B cell (primary cell): ENCODE measurements around the gene LYSMD3. TPM values are rescaled to one million over a fixed set of nuclear protein-coding genes. Genes with fewer than 3 reads are reported as not detected.

Experiments used
- ATAC-seq: fragments of 200-7000 bp; cut with Tn5 transposase; one replicate; pipeline ENCODE4 v1.10.0; 2021; ENCODE audit warnings: low read depth, mild to moderate bottlenecking, moderate number of reproducible peaks, moderate library complexity
- CTCF ChIA-PET: fragments of 350-600 bp; sonication (Branson Sonifier 250); formaldehyde crosslinking; loops from one replicate; lab custom pipeline; 2021; ENCODE audit warnings: antibody characterized with exemption, inconsistent platforms; lab: Charles Lee
- POLR2A ChIA-PET: fragments of 350-600 bp; sonication (Branson Sonifier 250); formaldehyde crosslinking; loops from one replicate; lab custom pipeline; 2021; ENCODE audit warnings: antibody characterized with exemption; lab: Charles Lee
- DNase-seq: peaks from one replicate; pipeline ENCODE4 v3.0.0; 2013
- H2AFZ ChIP-seq: 2 replicates; pipeline ENCODE4 v1.6.1; 2012; ENCODE audit warnings: mild to moderate bottlenecking, low read depth, low read length; ENCODE audit not compliant: insufficient read depth, poor library complexity, severe bottlenecking
- H3K27ac ChIP-seq, 2 donors: 1 replicate in 1 of 2; 2 replicates in 1 of 2; pipeline ENCODE4 v1.5.1; 2012 to 2013; ENCODE audit warnings: low read length in 2 of 2, mild to moderate bottlenecking in 2 of 2, moderate library complexity in 1 of 2
- H3K27me3 ChIP-seq, 4 experiments: fragments of 200-600 bp in 1 of 4; sonication (generic) in 1 of 4; replicated peaks in 1 of 4; 1 replicate in 2 of 4; 2 replicates in 2 of 4; pipeline versions ENCODE4 v1.6.1 to v1.7.0; 2013 to 2016; ENCODE audit warnings: low read length in 3 of 4, mild to moderate bottlenecking in 2 of 4, mixed read lengths in 1 of 4, moderate library complexity in 1 of 4; ENCODE audit not compliant: insufficient read depth in 4 of 4, control insufficient read depth in 3 of 4; ENCODE audit errors: control extremely low read depth in 1 of 4
- H3K36me3 ChIP-seq, 2 experiments: replicated peaks in 1 of 2; 1 replicate in 1 of 2; 2 replicates in 1 of 2; pipeline versions ENCODE4 v1.6.1 to v1.7.1; 2013; ENCODE audit warnings: low read length in 1 of 2; ENCODE audit not compliant: insufficient read depth in 2 of 2, control insufficient read depth in 1 of 2; ENCODE audit errors: control extremely low read depth in 1 of 2, extremely low read depth in 1 of 2
- H3K4me1 ChIP-seq, 2 donors: fragments of 200-600 bp in 1 of 2; sonication (generic) in 1 of 2; 1 replicate in 1 of 2; 2 replicates in 1 of 2; pipeline versions ENCODE4 v1.5.1 to v1.6.1; 2013 to 2017; ENCODE audit warnings: low read length in 2 of 2; ENCODE audit not compliant: control insufficient read depth in 2 of 2, insufficient read depth in 2 of 2
- H3K4me2 ChIP-seq: replicated peaks from 2 replicates; pipeline ENCODE3; 2012; ENCODE audit warnings: mild to moderate bottlenecking, low read depth, low read length; ENCODE audit not compliant: poor library complexity, severe bottlenecking
- H3K4me3 ChIP-seq, 5 experiments: fragments of 200-600 bp in 1 of 5; sonication (generic) in 1 of 5; 1 replicate in 3 of 5; 2 replicates in 2 of 5; pipeline versions ENCODE4 v1.5.1 to v1.7.0; 2011 to 2016; ENCODE audit warnings: low read length in 4 of 5, mild to moderate bottlenecking in 4 of 5, low read depth in 2 of 5, control low read depth in 1 of 5, moderate library complexity in 1 of 5; ENCODE audit not compliant: insufficient read depth in 1 of 5; ENCODE audit errors: control extremely low read depth in 1 of 5, extremely low read depth in 1 of 5
- H3K79me2 ChIP-seq: fragments of 200-600 bp; sonication (generic); one replicate; pipeline ENCODE4 v1.6.0; 2016; ENCODE audit warnings: low read length; ENCODE audit not compliant: control insufficient read depth, insufficient read depth
- H3K9ac ChIP-seq: fragments of 200-600 bp; sonication (generic); 2 replicates; pipeline ENCODE4 v1.6.1; 2017; ENCODE audit warnings: mild to moderate bottlenecking, low read length, moderate library complexity
- H3K9me3 ChIP-seq, 3 donors: one replicate each; pipeline versions ENCODE4 v1.6.1 to v1.7.1; 2013; ENCODE audit warnings: low read length in 2 of 3; ENCODE audit not compliant: control insufficient read depth in 2 of 3, insufficient read depth in 1 of 3; ENCODE audit errors: control extremely low read depth in 1 of 3
- H4K20me1 ChIP-seq: 2 replicates; pipeline ENCODE4 v1.6.0; 2012; ENCODE audit warnings: mild to moderate bottlenecking, low read length; ENCODE audit not compliant: insufficient read depth, control insufficient read depth, poor library complexity, severe bottlenecking
- H3K27ac Mint-ChIP-seq: one replicate; pipeline ENCODE4 v1.8.0; 2021; ENCODE audit warnings: mixed read lengths
- H3K27me3 Mint-ChIP-seq: one replicate; pipeline ENCODE4 v1.8.0; 2021; ENCODE audit warnings: mixed read lengths
- H3K4me1 Mint-ChIP-seq: one replicate; pipeline ENCODE4 v1.8.0; 2021; ENCODE audit warnings: mixed read lengths
- H3K4me3 Mint-ChIP-seq: one replicate; pipeline ENCODE4 v1.8.0; 2021; ENCODE audit warnings: mixed read lengths
- H3K9me3 Mint-ChIP-seq: one replicate; pipeline ENCODE4 v1.8.0; 2022; ENCODE audit warnings: mixed read lengths; ENCODE audit not compliant: insufficient read depth
- EZH2 ChIP-seq: IDR thresholded peaks from 2 replicates; pipeline ENCODE4 v1.6.1; 2012; ENCODE audit warnings: borderline replicate concordance, low read depth, mild to moderate bottlenecking, moderate library complexity, low read length; ENCODE audit not compliant: insufficient read depth, poor library complexity, severe bottlenecking
- WGBS: methylation state at CpG from one replicate; pipeline ENCODE4 v1.1.5; 2013; ENCODE audit warnings: missing lambda C conversion rate; ENCODE audit not compliant: insufficient coverage; 5-methylcytosine and 5-hydroxymethylcytosine counted together
- intact Hi-C: fragments of 100-400 bp; cut with micrococcal nuclease; formaldehyde crosslinking; loops from one replicate; pipeline ENCODE4 v1.10.0; 2022
- polyA plus RNA-seq: library from polyadenylated mRNA; depleted of rRNA; stranded (reverse); fragments of >200 nt; gene quantifications from 2 replicates; pipeline ENCODE4 v1.2.3, GENCODE V29; 2012
- total RNA-seq, 2 donors: library from RNA; stranded (reverse); fragments of 120-200 nt in 1 of 2; gene quantifications; 1 replicate in 1 of 2; 2 replicates in 1 of 2; pipeline versions ENCODE4 v1.2.3 to v1.2.4, GENCODE V29; 2013 to 2022
- TF ChIP-seq, protein P1 (sequence below): fragments of 200-600 bp; IDR thresholded peaks from one replicate; pipeline ENCODE4 v1.8.0; 2022; ENCODE audit warnings: antibody characterized with exemption, mild to moderate bottlenecking

Gene LYSMD3
- total and polyA plus RNA-seq, 2 donors (not counting 1 experiment from before 2014, with no cell fraction given), result 6.0 to 25.2 TPM

DNA sequence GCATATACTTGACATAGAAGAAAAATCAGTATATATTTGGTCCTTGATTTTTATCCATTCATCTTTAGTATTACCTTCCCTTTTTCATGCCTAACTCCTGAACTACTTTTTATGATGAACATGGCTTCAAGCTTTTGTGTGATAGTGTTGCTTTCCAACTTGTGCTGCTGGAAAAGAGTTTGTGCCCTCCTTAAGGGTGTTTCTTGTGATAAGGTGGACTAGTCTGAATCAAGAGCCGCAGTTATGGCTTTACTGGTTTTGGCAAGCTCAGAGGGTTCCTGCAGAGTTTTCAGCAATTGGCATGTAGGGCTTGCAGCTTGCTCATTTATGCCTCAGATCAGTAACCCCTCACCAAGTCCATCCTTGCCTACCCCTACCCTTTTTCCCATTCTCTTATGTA is 34.2 kb downstream of the LYSMD3 start:
- H3K79me2 ChIP-seq, result no peaks in the 10 kb centered on the region
- Mint-ChIP-seq H3K27ac (no peak overlapping the region), H3K4me3 (no peak overlapping the region), H3K27me3 (no peaks in the 10 kb centered on the region), H3K9me3 (peaks cover 2% of the 10 kb centered on the region), H3K4me1 (no peaks in the 10 kb centered on the region)
- no peaks in the 10 kb centered on the region for H3K9me3 ChIP-seq
- WGBS, result 100% methylated on average over 1 of the region's 1 CpG
- ATAC-seq, result no peak
- no peaks in the 10 kb centered on the region for H3K27me3 ChIP-seq
- no peaks in the 10 kb centered on the region for H3K36me3 ChIP-seq
- ChIA-PET CTCF (no interaction called here), POLR2A (no interaction called here)
- no peak overlapping the region for H3K9ac ChIP-seq
- no peak overlapping the region for H2AFZ ChIP-seq
- H3K4me2 ChIP-seq, result no peak overlapping the region
- DNase-seq, result no peak
- H3K4me3 ChIP-seq, result no peak overlapping the region
- no peaks in the 10 kb centered on the region for H3K4me1 ChIP-seq
- intact Hi-C loops, result no loop called here
- no peak for TF ChIP-seq EZH2
- TF ChIP-seq, protein P1, sequence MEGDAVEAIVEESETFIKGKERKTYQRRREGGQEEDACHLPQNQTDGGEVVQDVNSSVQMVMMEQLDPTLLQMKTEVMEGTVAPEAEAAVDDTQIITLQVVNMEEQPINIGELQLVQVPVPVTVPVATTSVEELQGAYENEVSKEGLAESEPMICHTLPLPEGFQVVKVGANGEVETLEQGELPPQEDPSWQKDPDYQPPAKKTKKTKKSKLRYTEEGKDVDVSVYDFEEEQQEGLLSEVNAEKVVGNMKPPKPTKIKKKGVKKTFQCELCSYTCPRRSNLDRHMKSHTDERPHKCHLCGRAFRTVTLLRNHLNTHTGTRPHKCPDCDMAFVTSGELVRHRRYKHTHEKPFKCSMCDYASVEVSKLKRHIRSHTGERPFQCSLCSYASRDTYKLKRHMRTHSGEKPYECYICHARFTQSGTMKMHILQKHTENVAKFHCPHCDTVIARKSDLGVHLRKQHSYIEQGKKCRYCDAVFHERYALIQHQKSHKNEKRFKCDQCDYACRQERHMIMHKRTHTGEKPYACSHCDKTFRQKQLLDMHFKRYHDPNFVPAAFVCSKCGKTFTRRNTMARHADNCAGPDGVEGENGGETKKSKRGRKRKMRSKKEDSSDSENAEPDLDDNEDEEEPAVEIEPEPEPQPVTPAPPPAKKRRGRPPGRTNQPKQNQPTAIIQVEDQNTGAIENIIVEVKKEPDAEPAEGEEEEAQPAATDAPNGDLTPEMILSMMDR, result no peak
- no peaks in the 10 kb centered on the region for H4K20me1 ChIP-seq
- H3K27ac ChIP-seq, result no peak overlapping the region

DNA sequence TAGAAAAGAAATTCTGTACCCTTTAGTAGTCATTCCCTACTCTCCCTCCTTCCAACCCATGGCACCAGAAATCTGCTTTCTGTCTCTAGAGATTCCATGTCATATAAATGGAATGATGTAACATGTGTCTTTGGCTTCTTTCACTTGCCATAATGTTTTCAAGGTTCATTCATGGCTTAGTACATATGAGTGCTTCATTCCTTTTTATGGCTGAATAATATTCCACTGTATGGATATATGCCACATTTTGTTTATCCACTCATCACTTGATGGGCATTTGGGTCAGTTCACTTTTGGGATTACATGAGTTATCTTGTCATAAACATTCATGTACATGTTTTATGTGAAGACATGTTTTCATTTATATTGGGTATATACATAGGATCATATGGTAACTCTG is 35.3 kb downstream of the LYSMD3 start:
- H3K27me3 ChIP-seq, result no peaks in the 10 kb centered on the region
- ATAC-seq (no peak), DNase-seq (no peak)
- no peak overlapping the region for H2AFZ ChIP-seq
- no peak overlapping the region for H3K9ac ChIP-seq
- intact Hi-C loops, result no loop called here
- no peaks in the 10 kb centered on the region for H3K4me1 Mint-ChIP-seq
- CTCF ChIA-PET, result no interaction called here
- no peak overlapping the region for H3K4me3 ChIP-seq
- H3K9me3 ChIP-seq, result no peaks in the 10 kb centered on the region
- H3K36me3 ChIP-seq, result no peaks in the 10 kb centered on the region
- no peaks in the 10 kb centered on the region for H3K79me2 ChIP-seq
- POLR2A ChIA-PET, result no interaction called here
- H3K4me3 Mint-ChIP-seq, result no peak overlapping the region
- no peaks in the 10 kb centered on the region for H4K20me1 ChIP-seq
- no peak overlapping the region for H3K27ac ChIP-seq
- H3K27me3 Mint-ChIP-seq, result no peaks in the 10 kb centered on the region
- no peak overlapping the region for H3K27ac Mint-ChIP-seq
- no peak overlapping the region for H3K4me2 ChIP-seq
- peaks cover 2% of the 10 kb centered on the region for H3K9me3 Mint-ChIP-seq
- TF ChIP-seq EZH2, result no peak
- TF ChIP-seq, protein P1, result no peak
- no peaks in the 10 kb centered on the region for H3K4me1 ChIP-seq
